ENCODE data around the gene RBMS3. TPM values are rescaled to one million over a fixed set of nuclear protein-coding genes. Genes with fewer than 3 reads are reported as not detected.

The RBMS3 gene
- polyA plus RNA-seq, 1 experiment: 33.4 TPM

- POLR2A ChIA-PET: interaction anchor here (0.7 kb wide), 1 partner anchor 14 kb away, joined by 4 read pairs; no protein-coding TSS in a partner anchor
- Histone ChIP-seq H3K9me3 (ENCODE audit: control insufficient read depth, insufficient read depth, low read length) (no peaks in the 10 kb centered on the region), H3K27me3 (ENCODE audit: control insufficient read depth, insufficient read depth, low read length) (no peaks in the 10 kb centered on the region), H3K4me3 (ENCODE audit: low read depth, low read length) (no peak overlapping the region), H3K27ac (ENCODE audit: low read depth, low read length) (no peak overlapping the region)
- no peak for TF ChIP-seq CTCF (IDR thresholded peaks at IDR 0.05; ENCODE audit: low read depth, low read length)
- CTCF ChIA-PET: no interaction called here
- no peak for DNase-seq (ENCODE audit: low read depth, low spot score)
Observed at GRCh38 chr3:29914861-29915524, 634.1 kb downstream of the RBMS3 start.

GRCh38 chr3:29919571-29919970 lies 638.7 kb downstream of the RBMS3 start:
- Histone ChIP-seq H3K9me3 (ENCODE audit: control insufficient read depth, insufficient read depth, low read length) (no peaks in the 10 kb centered on the region), H3K27ac (ENCODE audit: low read depth, low read length) (no peak overlapping the region), H3K4me3 (ENCODE audit: low read depth, low read length) (no peak overlapping the region), H3K27me3 (ENCODE audit: control insufficient read depth, insufficient read depth, low read length) (no peaks in the 10 kb centered on the region)
- DNase-seq (ENCODE audit: low read depth, low spot score): no peak
- no peak for TF ChIP-seq CTCF (IDR thresholded peaks at IDR 0.05; ENCODE audit: low read depth, low read length)
- CTCF ChIA-PET: no interaction called here
- POLR2A ChIA-PET: no interaction called here

GRCh38 chr3:29922992-29923746 lies 642.3 kb downstream of the RBMS3 start:
- no peak for TF ChIP-seq CTCF (IDR thresholded peaks at IDR 0.05; ENCODE audit: low read depth, low read length)
- Histone ChIP-seq H3K27me3 (ENCODE audit: control insufficient read depth, insufficient read depth, low read length) (no peaks in the 10 kb centered on the region), H3K9me3 (ENCODE audit: control insufficient read depth, insufficient read depth, low read length) (no peaks in the 10 kb centered on the region), H3K27ac (ENCODE audit: low read depth, low read length) (peak overlapping the region; percentile 25), H3K4me3 (ENCODE audit: low read depth, low read length) (no peak overlapping the region)
- DNase-seq (ENCODE audit: low read depth, low spot score): peak; percentile 91
- POLR2A ChIA-PET: interaction anchor here (1.0 to 1.2 kb wide), 2 partner anchors 9 to 11 kb away, joined by 3 read pairs; no protein-coding TSS in a partner anchor
- CTCF ChIA-PET: interaction anchor here (0.6 kb wide), 1 partner anchor 614 kb away, joined by 3 read pairs; no protein-coding TSS in a partner anchor

GRCh38 chr3:29924783-29925561 lies 644.1 kb downstream of the RBMS3 start:
- Histone ChIP-seq H3K9me3 (ENCODE audit: control insufficient read depth, insufficient read depth, low read length) (no peaks in the 10 kb centered on the region), H3K4me3 (ENCODE audit: low read depth, low read length) (no peak overlapping the region), H3K27ac (ENCODE audit: low read depth, low read length) (no peak overlapping the region), H3K27me3 (ENCODE audit: control insufficient read depth, insufficient read depth, low read length) (no peaks in the 10 kb centered on the region)
- DNase-seq (ENCODE audit: low read depth, low spot score): no peak
- ChIA-PET CTCF (no interaction called here), POLR2A (interaction anchor here (0.7 kb wide), 1 partner anchor 362 kb away, joined by 5 read pairs; no protein-coding TSS in a partner anchor)
- TF ChIP-seq CTCF (IDR thresholded peaks at IDR 0.05; ENCODE audit: low read depth, low read length): no peak

All from AG04450 (cell line).